NCI-H146 treated with DMSO at 0.1 percent for 48 hours (cell line): ENCODE results near the gene SLCO1A2.

Experiments used
- DNase-seq: peaks from one replicate; lab custom pipeline; 2025; ENCODE audit not compliant: unreplicated experiment; lab: John Stamatoyannopoulos, UW

Gene SLCO1A2

DNA sequence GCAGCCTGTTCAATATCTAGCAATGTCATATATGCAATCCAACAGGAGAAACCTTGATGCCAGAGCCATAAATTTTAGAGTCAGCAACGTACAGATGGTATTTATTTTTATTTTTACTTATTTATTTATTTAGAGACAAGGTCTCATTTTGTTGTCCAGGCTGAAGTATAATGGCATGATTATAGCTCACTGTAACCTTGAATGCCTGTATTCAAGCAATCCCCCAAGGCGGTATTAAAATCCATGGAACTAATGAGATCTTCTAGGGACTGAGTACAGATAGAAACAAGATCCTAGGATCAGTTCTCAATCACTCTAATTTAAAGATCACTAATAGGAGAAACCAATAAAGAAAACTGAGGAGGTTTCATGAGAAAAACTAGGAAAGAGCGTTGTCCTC is 114.5 kb downstream of the SLCO1A2 start:
- no peak for DNase-seq

DNA sequence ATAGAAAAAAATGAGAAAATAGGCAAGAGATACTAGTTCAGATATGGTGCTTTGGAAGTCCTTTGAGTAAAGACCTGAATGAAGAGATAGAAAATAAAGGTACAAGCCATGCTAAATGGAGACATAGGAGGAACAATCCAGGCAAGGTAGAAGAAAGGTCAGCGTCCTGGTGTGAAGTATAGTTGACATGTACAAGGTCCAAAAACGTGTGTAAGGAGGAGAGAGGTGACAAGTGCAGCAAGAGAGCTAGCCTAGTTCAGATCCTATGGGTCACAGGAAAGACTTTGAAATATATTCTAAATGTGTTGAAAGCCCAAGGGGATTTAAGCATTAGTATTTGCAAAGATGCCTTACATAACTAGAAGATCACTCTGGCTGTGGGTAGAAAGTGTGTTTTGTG is 115.5 kb downstream of the SLCO1A2 start:
- no peak for DNase-seq
